DLD1 (cell line): ENCODE measurements around the gene SH2D7.

Experiments
- in situ Hi-C: cut with HindIII; loops from 2 replicates; pipeline ENCODE4 v1.10.0; 2017; ENCODE audit warnings: low sequenced_read_pairs

The SH2D7 gene

GRCh38 chr15:78092261-78093041 lies at the start of gene SH2D7:
Gene SH2D7, plus strand, starts transcription at chr15:78092561. Its CDS starts 24 bp downstream, at chr15:78092585.
- in situ Hi-C loops, result no loop called here

- in situ Hi-C loops, result no loop called here
Measured at GRCh38 chr15:78044407-78045155, 47.8 kb upstream of the SH2D7 start.

GRCh38 chr15:78045189-78045588 lies 47.2 kb upstream of the SH2D7 start:
- in situ Hi-C loops, result no loop called here

- in situ Hi-C loops, result no loop called here
Measured at GRCh38 chr15:78046796-78047341, 45.5 kb upstream of the SH2D7 start.

- in situ Hi-C loops, result no loop called here
Measured at GRCh38 chr15:78047761-78048627, 44.4 kb upstream of the SH2D7 start.

GRCh38 chr15:78048628-78048920 lies 43.8 kb upstream of the SH2D7 start:
- in situ Hi-C loops, result no loop called here

GRCh38 chr15:78049691-78050440 lies 42.5 kb upstream of the SH2D7 start:
- in situ Hi-C loops, result no loop called here

GRCh38 chr15:78050441-78050809 lies 41.9 kb upstream of the SH2D7 start:
- in situ Hi-C loops, result no loop called here

GRCh38 chr15:78050826-78051225 lies 41.5 kb upstream of the SH2D7 start:
- in situ Hi-C loops, result no loop called here

GRCh38 chr15:78051596-78051995 lies 40.8 kb upstream of the SH2D7 start:
- in situ Hi-C loops, result no loop called here

- in situ Hi-C loops, result no loop called here
Measured at GRCh38 chr15:78052001-78052401, 40.4 kb upstream of the SH2D7 start.

- in situ Hi-C loops, result no loop called here
Measured at GRCh38 chr15:78052545-78052944, 39.8 kb upstream of the SH2D7 start.

GRCh38 chr15:78054518-78054917 lies 37.8 kb upstream of the SH2D7 start:
- in situ Hi-C loops, result no loop called here

- in situ Hi-C loops, result no loop called here
Measured at GRCh38 chr15:78054966-78055365, 37.4 kb upstream of the SH2D7 start.

- in situ Hi-C loops, result no loop called here
Measured at GRCh38 chr15:78055919-78056713, 36.2 kb upstream of the SH2D7 start.

GRCh38 chr15:78056714-78057269 lies 35.6 kb upstream of the SH2D7 start:
- in situ Hi-C loops, result no loop called here

- in situ Hi-C loops, result no loop called here
Measured at GRCh38 chr15:78057803-78058202, 34.6 kb upstream of the SH2D7 start.

- in situ Hi-C loops, result no loop called here
Measured at GRCh38 chr15:78058401-78058935, 33.9 kb upstream of the SH2D7 start.
